H1 (cell line): ENCODE measurements around the gene DOCK6. TPM values are rescaled to one million over a fixed set of nuclear protein-coding genes. Genes with fewer than 3 reads are reported as not detected.

Source experiments
- GABPA ChIP-seq: IDR thresholded peaks from 2 replicates; pipeline ENCODE4 v1.6.1; 2011; ENCODE audit warnings: mild to moderate bottlenecking, low read length, moderate library complexity, borderline replicate concordance; ENCODE audit not compliant: insufficient read depth
- JUND ChIP-seq: IDR thresholded peaks from 2 replicates; pipeline ENCODE4 v1.6.1; 2011; ENCODE audit warnings: mild to moderate bottlenecking, improper control_type of control experiment, low read length
- NRF1 ChIP-seq: IDR thresholded peaks from 2 replicates; pipeline ENCODE4 v1.6.1; 2011; ENCODE audit warnings: mild to moderate bottlenecking, low read depth, low read length, improper control_type of control experiment
- POLR2A ChIP-seq, 2 experiments: IDR thresholded peaks; 1 replicate in 1 of 2; 2 replicates in 1 of 2; pipeline ENCODE4 v1.6.1; 2011; ENCODE audit warnings: low read depth in 2 of 2, low read length in 2 of 2, mild to moderate bottlenecking in 2 of 2; ENCODE audit errors: control extremely low read depth in 1 of 2
- TCF12 ChIP-seq: IDR thresholded peaks from 2 replicates; pipeline ENCODE4 v1.6.1; 2011; ENCODE audit warnings: low read depth, mild to moderate bottlenecking, low read length
- polyA plus RNA-seq, 7 experiments: library from polyadenylated mRNA; depleted of rRNA in 3 of 7; stranded (reverse) in 5 of 7; unstranded in 2 of 7; fragments of >200 nt in 5 of 7; fragments of 200-250 nt in 2 of 7; gene quantifications; 1 replicate in 5 of 7; 2 replicates in 1 of 7; 4 replicates in 1 of 7; pipeline versions ENCODE4 v1.2.1 to v1.2.3, GENCODE V29; 2011 to 2013; ENCODE audit warnings: missing spikeins in 2 of 7, mixed read lengths in 2 of 7
- total RNA-seq: library from RNA; stranded (reverse); fragmentation: NEBNext Ultra II Directional; extraction: Animal tissue kit (Norgen Biotek cat#: 25700); gene quantifications from 2 replicates; pipeline ENCODE4 v1.2.1, GENCODE V29; 2021

DOCK6 gene
- total and polyA plus RNA-seq, 2 of the 8 experiments (the other 6 are each of a cell fraction or from before 2014, with no cell fraction given) = 25.5 to 54.7 TPM

- TF ChIP-seq GABPA (no peak), POLR2A (IDR thresholded peaks at IDR 0.05; ENCODE audit: control extremely low read depth in 1 of 2, low read depth in 2 of 2, low read length in 2 of 2) (no peak), JUND (no peak), NRF1 (no peak), TCF12 (no peak)
These were observed 27.7 kb downstream of the DOCK6 start (continued) for GRCh38 chr19:11234486-11235075.
